GM18520 (cell line): Measurements from ENCODE around the gene BAK1.
A peak's percentile ranks its signal among the peaks of the same experiment; 100 is the strongest.

ENCODE experiments used
- ATAC-seq: cut with Tn5 transposase; IDR thresholded peaks from one replicate; pipeline ENCODE4 v1.9.1; 2021; ENCODE audit not compliant: unreplicated experiment

The BAK1 gene

GRCh38 chr6:33579828-33580714 is at the start of gene BAK1:
Gene BAK1 (minus strand): TSS chr6:33580276. CDS start chr6:33577604, 2,672 bp downstream.
- peak; percentile 91 for ATAC-seq

DNA sequence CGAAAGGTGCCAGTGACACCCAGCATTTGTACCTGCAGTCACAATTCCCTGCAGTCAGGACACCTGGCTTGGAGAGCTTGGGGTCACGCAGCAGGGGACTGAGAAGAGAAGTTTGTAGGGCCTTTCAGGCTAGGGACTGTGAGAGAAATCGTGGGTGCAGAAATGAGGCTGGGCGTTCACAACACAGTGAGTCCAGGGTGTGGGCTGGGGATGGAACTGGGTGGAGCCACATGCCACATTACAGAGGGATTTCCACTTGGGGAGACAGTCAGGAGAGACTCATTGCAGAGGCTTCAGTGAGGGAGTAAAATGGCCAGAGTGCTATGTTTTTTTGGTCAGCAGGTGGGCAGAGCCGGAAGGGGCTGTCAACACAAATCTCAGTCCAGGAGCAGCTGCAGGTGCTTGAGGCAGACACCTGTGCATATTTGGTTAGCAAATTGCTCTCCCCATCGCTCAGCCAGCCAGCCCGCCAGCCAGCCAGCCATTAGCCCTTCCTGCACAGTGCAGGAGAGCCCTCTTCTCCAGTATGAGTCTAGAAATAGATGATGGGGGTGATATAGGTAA is 48.4 kb upstream of the BAK1 start:
- ATAC-seq = no peak

GRCh38 chr6:33627876-33628275 is 47.8 kb upstream of the BAK1 start:
- no peak for ATAC-seq

GRCh38 chr6:33624856-33625255 is 44.8 kb upstream of the BAK1 start:
- no peak for ATAC-seq

DNA sequence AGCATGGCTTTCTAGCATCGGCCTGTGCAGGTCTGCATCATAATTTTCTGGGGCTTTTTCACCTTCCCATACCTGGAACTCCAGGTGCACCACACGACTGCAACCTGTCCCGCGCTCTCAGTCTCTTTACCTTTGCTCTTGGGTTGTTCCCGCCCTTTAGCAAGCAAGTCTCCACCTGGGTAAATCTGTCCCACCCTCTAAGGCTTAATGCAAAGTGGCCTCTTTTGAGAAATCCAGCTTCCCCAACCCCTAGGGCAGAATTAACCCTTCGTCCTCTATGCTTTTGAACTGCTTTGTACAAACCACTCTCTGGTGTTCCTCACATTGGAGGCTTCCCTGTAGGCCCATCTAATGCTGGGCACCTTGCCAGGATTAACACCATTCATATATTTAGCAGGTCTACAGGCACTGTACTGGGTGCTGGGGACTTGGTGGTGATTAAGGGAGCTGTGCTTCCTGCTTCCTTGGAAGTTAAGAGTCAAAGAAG is 43.9 kb upstream of the BAK1 start:
- ATAC-seq = no peak

GRCh38 chr6:33622456-33623431 is 42.7 kb upstream of the BAK1 start:
- no peak for ATAC-seq

- ATAC-seq = peak; percentile 14
Measured at GRCh38 chr6:33621711-33622388, 41.8 kb upstream of the BAK1 start.

GRCh38 chr6:33620856-33621710 is 41.0 kb upstream of the BAK1 start, which contains the start of gene ITPR3:
Gene ITPR3 (plus strand): TSS chr6:33621322. CDS start chr6:33621603, 281 bp downstream.
- peak; percentile 59 for ATAC-seq

DNA sequence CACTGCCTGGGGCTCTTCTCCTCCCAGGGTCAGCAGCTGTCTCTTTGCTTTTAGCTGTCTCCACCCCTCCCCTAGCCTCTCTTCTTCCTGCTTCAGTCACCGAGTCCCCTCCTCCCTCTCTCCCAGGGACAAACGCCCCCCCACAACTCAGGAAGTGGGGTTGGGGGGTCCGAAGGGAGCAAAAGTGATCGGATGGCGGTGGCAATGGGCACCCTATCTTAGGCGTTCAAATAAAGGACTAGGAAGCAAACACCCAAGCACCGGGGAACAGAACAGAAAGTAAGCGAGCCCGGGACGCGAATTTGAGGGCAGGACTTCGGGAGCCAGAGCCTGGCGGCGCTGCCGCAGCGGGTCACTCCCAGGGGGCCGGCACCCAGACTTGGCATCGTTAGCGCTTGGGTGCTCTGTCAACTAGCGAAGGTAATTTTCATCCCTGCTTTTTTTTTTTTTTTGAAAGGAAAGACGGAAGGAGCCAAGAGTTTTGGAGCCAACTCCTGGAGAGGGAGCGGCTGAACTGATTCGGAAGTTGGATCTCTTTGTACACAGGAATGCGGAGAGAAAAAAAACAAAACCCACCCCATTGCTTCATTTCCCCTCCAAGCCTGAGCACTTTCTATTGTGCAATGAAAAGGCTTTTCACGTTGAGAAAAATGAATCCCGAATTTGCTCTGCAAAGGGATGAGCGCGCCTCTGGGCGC is 40.2 kb upstream of the BAK1 start:
- no peak for ATAC-seq

- ATAC-seq = no peak
Measured at GRCh38 chr6:33619166-33619840, 39.2 kb upstream of the BAK1 start.

DNA sequence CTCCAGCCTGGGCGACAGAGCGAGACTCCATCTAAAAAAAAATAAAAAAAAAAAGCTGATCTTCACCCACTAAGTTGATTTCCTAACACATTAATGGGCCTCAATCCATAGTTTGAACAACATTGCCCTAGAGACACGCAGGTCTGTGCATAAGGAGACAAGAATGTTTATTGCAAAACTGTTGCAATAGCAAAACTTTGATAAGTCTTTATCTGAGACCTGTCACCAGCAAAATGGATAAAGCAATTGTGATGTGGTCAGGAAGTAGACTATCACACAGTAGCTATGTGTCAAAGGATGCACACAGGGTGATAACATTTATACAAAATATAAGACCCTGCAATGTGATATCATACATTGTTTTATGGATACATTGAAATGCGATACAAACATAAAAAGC is 36.8 kb upstream of the BAK1 start:
- ATAC-seq = no peak

DNA sequence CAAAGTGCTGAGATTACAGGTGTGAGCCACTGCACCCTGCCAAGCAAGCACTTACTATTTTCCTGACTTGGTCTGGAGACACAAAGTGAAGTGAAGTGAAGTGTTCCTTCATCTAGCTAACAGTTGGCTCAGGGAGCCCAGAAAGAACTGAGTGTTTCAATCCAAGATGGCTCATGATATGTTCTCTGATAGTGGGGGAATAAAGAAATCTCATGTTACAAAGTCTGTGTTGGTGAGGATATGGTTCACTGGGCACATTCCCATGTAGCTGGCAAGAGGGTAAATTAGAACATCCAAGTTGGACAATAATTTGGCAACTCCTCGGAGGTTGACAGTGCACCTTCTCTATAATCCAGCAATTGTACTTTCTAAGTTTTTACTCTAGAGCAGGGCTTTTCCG is 36.0 kb upstream of the BAK1 start:
- no peak for ATAC-seq

DNA sequence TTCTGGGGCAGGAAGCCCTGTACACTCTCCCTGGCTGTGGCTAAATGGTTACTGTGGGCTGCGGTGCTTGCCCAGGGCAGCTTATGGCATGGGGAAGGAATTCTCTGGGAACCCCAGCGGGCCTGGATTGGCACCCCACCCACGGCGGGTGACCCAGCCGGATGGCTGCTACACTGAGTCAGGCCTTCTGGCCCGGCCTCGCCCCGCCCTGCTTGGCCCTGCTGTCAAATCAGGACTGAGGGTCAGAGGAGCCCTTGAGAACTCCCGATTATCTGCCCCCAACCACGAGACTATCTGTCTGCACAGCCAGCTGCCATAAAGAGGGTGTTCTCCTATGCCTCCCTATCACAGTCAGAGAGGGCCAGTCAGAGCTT is 33.7 kb upstream of the BAK1 start:
- ATAC-seq = no peak

GRCh38 chr6:33613146-33613794 is 33.2 kb upstream of the BAK1 start:
- no peak for ATAC-seq

GRCh38 chr6:33610779-33611732 is 31.0 kb upstream of the BAK1 start:
- ATAC-seq = no peak

DNA sequence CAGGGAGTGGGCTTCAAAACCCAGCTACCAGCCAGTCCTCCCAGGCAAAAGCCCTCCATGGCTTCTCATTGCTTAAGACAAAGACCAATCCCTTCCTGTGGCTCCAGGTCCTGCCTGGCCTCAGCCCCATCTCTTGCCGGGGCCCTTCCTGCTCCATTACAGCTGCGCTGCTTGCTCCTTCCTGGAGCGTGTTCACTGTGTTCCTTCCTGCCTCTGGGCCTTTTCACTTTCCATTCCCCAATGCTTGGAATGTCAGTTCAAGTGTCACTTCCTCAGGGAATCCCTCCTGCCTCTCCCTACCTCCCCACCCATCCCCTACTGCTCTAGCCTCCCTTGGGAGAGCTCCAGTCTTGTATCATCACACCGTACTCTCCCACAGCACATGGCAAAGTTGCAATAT is 30.0 kb upstream of the BAK1 start:
- ATAC-seq = no peak

DNA sequence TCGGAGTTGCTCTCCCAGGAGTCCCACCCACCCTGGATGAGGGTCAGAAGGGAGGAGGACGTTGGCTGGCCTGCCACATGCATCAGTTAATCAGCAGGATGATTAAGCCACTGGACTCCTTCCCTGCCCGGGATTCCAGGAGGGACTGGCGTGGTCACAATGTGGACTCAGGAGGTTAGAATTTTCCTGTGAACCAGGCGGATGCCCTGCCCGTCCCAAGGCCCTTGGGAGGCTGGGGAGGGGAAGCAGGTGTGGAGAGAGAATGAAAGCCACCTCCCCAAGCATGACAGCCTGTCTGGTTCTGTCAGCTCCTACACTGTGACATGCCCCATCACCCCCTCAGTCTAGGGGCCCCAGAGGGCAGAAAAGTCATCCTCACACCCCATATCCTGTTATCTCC is 29.5 kb upstream of the BAK1 start:
- ATAC-seq = no peak
